HEK293T (cell line): ENCODE results near the gene ESAM.

Experiments used
- BHLHE40 ChIP-seq: fragments of 450-650 bp; IDR thresholded peaks from 2 replicates; pipeline ENCODE4 v1.6.1; 2016; ENCODE audit warnings: mild to moderate bottlenecking, moderate library complexity, borderline replicate concordance
- CTBP1 ChIP-seq: fragments of 450-650 bp; IDR thresholded peaks from 2 replicates; pipeline ENCODE4 v1.6.1; 2016; ENCODE audit warnings: borderline replicate concordance
- FOXA1 ChIP-seq: fragments of 450-650 bp; IDR thresholded peaks from 2 replicates; pipeline ENCODE4 v1.6.1; 2016; ENCODE audit warnings: mild to moderate bottlenecking
- HDGF ChIP-seq: fragments of 450-650 bp; IDR thresholded peaks from 2 replicates; pipeline ENCODE4 v1.6.1; 2017; ENCODE audit warnings: antibody characterized with exemption, borderline replicate concordance
- NFRKB ChIP-seq: fragments of 450-650 bp; IDR thresholded peaks from 2 replicates; pipeline ENCODE4 v1.6.1; 2016; ENCODE audit warnings: mild to moderate bottlenecking, moderate library complexity
- SP1 ChIP-seq: fragments of 450-650 bp; IDR thresholded peaks from 2 replicates; pipeline ENCODE4 v1.6.1; 2017
- SUZ12 ChIP-seq: fragments of 450-650 bp; IDR thresholded peaks from 2 replicates; pipeline ENCODE4 v1.6.1; 2016; ENCODE audit warnings: mild to moderate bottlenecking

- TF ChIP-seq FOXA1 (no peak), SP1 (no peak), CTBP1 (no peak), BHLHE40 (no peak), SUZ12 (no peak), HDGF (no peak), NFRKB (no peak)
Measured at GRCh38 chr11:124729571-124729970, 32.5 kb downstream of the ESAM start.
